Activated T-helper 2 cell treated with anti-CD3 and anti-CD28 coated beads, Interferon-gamma antibody, Interleukin-2, Interleukin-4, amounts not matched to agents 10 μg/mL and 5 μg/mL and 100 μg/mL, durations not matched to agents 14 hours and 24 hours and 36 hours (primary cell): ENCODE data around the gene KRTDAP. TPM values are rescaled to one million over a fixed set of nuclear protein-coding genes. Genes with fewer than 3 reads are reported as not detected.
"Not testable (repeated sequence)": the region's sequence is repeated elsewhere in the genome, so short reads cannot be mapped to it uniquely, and the experiment has no call there.

Experiments
- DNase-seq: peaks from one replicate; pipeline ENCODE4 v3.0.0; 2021; ENCODE audit warnings: low spot score
- H3K27ac Mint-ChIP-seq: one replicate; pipeline ENCODE4 v1.8.0; 2021; ENCODE audit warnings: mixed read lengths
- H3K27me3 Mint-ChIP-seq: one replicate; pipeline ENCODE4 v1.8.0; 2021; ENCODE audit warnings: low read depth, mixed read lengths
- H3K36me3 Mint-ChIP-seq: one replicate; pipeline ENCODE4 v1.8.0; 2021; ENCODE audit warnings: low read depth, mixed read lengths
- H3K4me1 Mint-ChIP-seq: one replicate; pipeline ENCODE4 v1.8.0; 2021; ENCODE audit warnings: low read depth, mixed read lengths
- H3K4me3 Mint-ChIP-seq: one replicate; pipeline ENCODE4 v1.8.0; 2021; ENCODE audit warnings: low read depth, mild to moderate bottlenecking, moderate library complexity, mixed read lengths
- H3K9me3 Mint-ChIP-seq: one replicate; pipeline ENCODE4 v1.8.0; 2021; ENCODE audit warnings: mixed read lengths
- intact Hi-C: fragments of 100-400 bp; cut with micrococcal nuclease; formaldehyde crosslinking; loops from one replicate; pipeline ENCODE4 v1.15.1; 2023
- total RNA-seq: library from RNA; stranded (reverse); gene quantifications from 2 replicates; pipeline ENCODE4 v1.2.3, GENCODE V29; 2022

The KRTDAP gene
- total RNA-seq, 1 donor from 2014 or later, result not detected

DNA sequence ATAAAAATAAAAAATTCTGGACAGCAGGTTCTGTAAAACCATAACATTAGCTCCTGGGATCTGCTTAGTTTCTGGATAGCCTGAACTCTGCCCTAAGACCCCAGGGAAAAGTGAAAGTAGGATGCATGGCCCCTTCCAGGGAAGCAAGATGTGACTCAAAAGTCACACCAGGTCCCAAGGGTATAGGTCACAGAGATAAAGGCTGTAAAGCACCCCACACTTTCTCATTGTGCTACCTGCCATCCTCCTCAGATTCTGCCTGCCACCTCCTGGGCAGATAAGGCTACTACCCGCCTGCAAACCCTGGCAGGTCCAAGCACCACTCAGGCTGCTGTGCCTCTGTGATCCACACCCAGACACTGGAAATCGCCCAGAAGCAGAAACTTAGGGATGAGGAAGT is 21.6 kb downstream of the KRTDAP start:
- intact Hi-C loops, result loop anchor here (1.0 to 2.0 kb wide), 2 partner anchors 18 to 116 kb away; no protein-coding TSS in a partner anchor
- peaks cover 4% of the 10 kb centered on the region for H3K27me3 Mint-ChIP-seq
- peak; percentile 47 for DNase-seq
- H3K4me1 Mint-ChIP-seq, result peaks cover 14% of the 10 kb centered on the region
- H3K4me3 Mint-ChIP-seq, result no peak overlapping the region
- no peaks in the 10 kb centered on the region for H3K36me3 Mint-ChIP-seq
- no peak overlapping the region for H3K27ac Mint-ChIP-seq
- no peaks in the 10 kb centered on the region for H3K9me3 Mint-ChIP-seq

DNA sequence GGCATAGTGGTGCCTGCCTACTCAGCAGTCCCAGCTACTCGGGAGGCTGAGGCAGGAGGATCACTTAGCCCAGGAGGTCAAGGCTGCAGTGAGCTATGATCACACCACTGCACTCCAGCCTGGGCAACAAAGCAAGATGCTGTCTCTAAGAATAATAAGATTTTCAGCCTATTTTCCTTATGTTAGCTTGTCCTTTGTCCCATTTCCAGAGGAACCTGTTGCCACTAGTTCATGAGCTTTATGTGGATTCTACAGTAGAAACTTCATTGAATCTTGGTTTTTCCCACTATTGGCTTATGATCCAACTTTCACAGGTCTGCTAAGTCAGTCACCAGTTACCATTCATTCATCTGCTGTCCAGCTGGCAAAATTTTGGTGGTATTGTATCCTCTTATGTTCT is 24.0 kb downstream of the KRTDAP start:
- Mint-ChIP-seq H3K9me3 (no peaks in the 10 kb centered on the region), H3K4me3 (no peak overlapping the region), H3K36me3 (no peaks in the 10 kb centered on the region), H3K27me3 (peaks cover 4% of the 10 kb centered on the region), H3K27ac (no peak overlapping the region), H3K4me1 (peaks cover 29% of the 10 kb centered on the region)
- intact Hi-C loops, result no loop called here
- DNase-seq, result no peak

DNA sequence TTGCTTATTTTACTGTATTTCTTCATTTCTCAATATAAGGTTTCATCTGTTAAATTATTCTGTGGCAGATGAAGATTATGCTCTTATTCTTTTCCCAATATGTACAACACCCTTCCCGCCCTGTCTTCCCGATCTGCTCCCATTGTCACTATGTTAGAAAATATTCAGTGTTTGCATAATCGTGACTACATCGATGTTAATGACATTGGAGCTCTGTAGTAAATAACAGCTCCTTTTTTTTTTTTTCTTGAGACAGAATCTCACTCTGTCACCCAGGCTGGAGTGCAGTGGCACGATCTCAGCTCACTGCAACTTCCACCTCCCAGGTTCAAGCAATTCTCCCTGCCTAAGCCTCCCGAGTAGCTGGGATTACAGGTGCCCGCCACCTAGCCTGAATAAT is 27.3 kb downstream of the KRTDAP start:
- H3K27me3 Mint-ChIP-seq, DNase-seq, H3K9me3 Mint-ChIP-seq, H3K36me3 Mint-ChIP-seq: not testable (repeated sequence)
- peaks cover 43% of the 10 kb centered on the region for H3K4me1 Mint-ChIP-seq
- peak overlapping the region; percentile 88 for H3K27ac Mint-ChIP-seq
- H3K4me3 Mint-ChIP-seq, result peak overlapping the region; percentile 19
- intact Hi-C loops, result loop anchor here (1.0 to 2.0 kb wide), 4 partner anchors 12 to 116 kb away; partner anchors contain the start of gene FFAR1

DNA sequence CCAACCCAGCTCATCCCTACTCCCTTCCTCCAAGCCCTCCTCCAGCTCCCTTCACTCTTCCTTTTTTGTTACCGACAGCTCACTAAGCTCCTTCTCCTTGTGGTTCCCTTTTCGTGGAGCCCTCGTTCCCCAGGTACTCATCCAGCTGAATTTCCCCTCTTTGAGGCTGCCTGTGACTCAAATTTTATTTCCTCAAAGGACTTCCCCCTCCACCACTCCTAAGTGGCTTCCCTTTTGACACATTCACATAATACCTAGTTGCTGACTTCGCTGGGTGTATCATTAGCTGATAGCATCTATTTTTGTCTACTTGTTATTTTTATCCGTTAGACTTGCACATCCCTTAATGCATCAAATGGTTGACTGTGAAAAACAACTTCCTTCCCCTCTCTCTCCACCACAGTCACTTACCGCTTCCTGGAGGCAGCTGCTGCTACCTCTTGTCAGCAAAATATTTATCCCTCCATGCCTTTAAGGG is 27.7 kb downstream of the KRTDAP start:
- DNase-seq, result peak; percentile 60
- H3K4me3 Mint-ChIP-seq, result peak overlapping the region; percentile 60
- H3K4me1 Mint-ChIP-seq, result peaks cover 45% of the 10 kb centered on the region
- peak overlapping the region; percentile 88 for H3K27ac Mint-ChIP-seq
- peaks cover 4% of the 10 kb centered on the region for H3K27me3 Mint-ChIP-seq
- no peaks in the 10 kb centered on the region for H3K36me3 Mint-ChIP-seq
- H3K9me3 Mint-ChIP-seq, result no peaks in the 10 kb centered on the region
- intact Hi-C loops, result loop anchor here (1.0 to 2.0 kb wide), 4 partner anchors 11 to 115 kb away; partner anchors contain the start of gene FFAR1

DNA sequence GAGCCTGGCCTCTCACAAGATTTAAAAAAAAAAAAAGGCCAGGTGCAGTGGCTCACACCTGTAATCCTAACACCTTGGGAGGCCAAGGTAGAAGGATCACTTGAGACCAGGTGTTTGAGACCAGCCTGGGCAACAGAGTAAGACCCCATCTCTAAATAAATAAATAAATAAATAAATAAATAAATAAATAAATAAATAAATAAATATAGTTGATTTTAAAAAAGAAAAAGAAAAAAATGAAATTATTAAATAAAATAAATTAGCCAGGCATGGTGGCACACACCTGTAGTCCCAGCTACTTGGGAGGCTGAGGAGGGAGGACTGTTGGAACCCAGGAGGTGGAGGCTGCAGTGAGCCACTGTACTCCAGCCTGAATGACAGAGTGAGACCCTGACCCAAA is 28.5 kb downstream of the KRTDAP start:
- not testable (repeated sequence) for H3K4me3 Mint-ChIP-seq, DNase-seq, H3K27me3 Mint-ChIP-seq, H3K36me3 Mint-ChIP-seq, H3K9me3 Mint-ChIP-seq, H3K27ac Mint-ChIP-seq
- peaks cover 51% of the 10 kb centered on the region for H3K4me1 Mint-ChIP-seq
- intact Hi-C loops, result loop anchor here (1.0 to 2.0 kb wide), 4 partner anchors 10 to 114 kb away; partner anchors contain the start of gene FFAR1

DNA sequence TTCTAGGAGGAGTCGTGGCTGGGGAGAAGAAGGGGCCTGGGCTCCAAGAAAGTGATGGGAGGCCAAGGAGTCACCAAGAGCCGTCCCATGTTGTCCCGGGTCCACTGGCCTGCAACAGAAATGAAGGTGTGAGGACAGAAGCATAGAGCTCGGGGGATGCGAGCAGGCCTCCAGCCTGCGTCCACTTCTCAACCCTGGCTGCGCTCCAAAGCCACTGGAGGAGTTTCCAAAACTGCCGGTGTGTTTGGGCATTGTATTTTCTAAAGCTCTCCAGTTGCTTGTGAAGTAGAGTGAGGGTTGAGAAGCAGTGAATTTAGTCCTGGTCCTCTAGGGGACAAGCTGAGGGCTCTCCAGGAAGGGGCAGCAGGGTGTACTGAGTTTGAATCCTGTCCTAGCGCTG is 29.2 kb downstream of the KRTDAP start:
- H3K9me3 Mint-ChIP-seq, result no peaks in the 10 kb centered on the region
- no peak overlapping the region for H3K27ac Mint-ChIP-seq
- peaks cover 5% of the 10 kb centered on the region for H3K27me3 Mint-ChIP-seq
- no peaks in the 10 kb centered on the region for H3K36me3 Mint-ChIP-seq
- intact Hi-C loops, result no loop called here
- DNase-seq, result no peak
- no peak overlapping the region for H3K4me3 Mint-ChIP-seq
- H3K4me1 Mint-ChIP-seq, result peaks cover 51% of the 10 kb centered on the region

DNA sequence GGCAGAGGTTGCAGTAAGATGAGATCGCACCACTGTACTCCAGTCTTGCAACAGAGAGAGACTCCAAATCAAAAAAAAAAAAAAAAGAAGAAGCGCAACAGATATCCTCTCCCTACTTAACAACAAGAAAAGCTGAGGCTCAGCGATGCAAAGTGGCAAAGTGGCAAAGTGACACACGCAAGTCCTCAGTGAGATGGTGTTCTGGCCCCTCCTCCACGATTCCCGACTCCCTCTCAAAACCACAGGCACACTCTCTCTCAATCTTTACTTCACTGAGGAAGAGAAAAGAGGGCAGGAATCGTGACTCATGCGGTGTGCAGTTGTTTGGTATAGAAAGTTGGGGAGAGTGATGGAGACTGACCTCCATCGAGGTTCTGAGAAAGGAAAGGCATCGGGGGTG is 29.7 kb downstream of the KRTDAP start:
- no peak for DNase-seq
- H3K4me3 Mint-ChIP-seq, result no peak overlapping the region
- peaks cover 5% of the 10 kb centered on the region for H3K27me3 Mint-ChIP-seq
- no peaks in the 10 kb centered on the region for H3K9me3 Mint-ChIP-seq
- peaks cover 55% of the 10 kb centered on the region for H3K4me1 Mint-ChIP-seq
- no peaks in the 10 kb centered on the region for H3K36me3 Mint-ChIP-seq
- H3K27ac Mint-ChIP-seq, result no peak overlapping the region
- intact Hi-C loops, result no loop called here

DNA sequence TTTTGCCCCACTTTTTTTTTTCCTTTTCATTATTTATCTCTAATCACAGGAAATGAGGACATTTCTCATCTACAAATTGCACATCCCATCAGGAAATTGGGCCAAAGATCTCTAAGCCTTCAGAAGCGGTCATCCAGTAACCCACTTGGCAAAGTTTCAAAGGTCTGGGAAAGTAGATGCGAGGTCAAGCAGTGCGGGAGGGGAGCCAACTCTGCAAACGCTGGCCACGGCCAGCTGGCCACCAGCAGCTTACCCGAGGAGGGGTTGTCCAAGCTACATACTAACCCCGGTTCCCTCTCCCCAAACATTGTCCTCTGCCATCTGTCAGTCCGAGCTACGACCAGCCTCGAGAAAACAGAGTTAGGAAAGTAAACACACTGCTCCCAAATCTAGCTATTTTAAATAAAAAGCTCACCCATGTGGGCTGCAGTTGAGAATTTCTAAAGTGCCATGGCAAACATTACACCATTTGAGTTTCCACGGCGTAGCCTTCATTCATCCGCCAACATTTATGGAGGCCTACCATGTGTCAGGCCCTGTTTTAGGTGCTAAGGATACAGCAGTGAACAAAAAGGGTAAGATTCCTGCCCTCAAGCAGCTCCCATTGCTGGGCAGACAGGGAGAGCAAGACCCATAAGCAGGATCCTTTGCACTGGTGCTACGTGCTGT is 30.7 kb downstream of the KRTDAP start:
- Mint-ChIP-seq H3K27me3 (peaks cover 3% of the 10 kb centered on the region), H3K4me3 (no peak overlapping the region), H3K4me1 (peaks cover 54% of the 10 kb centered on the region), H3K36me3 (no peaks in the 10 kb centered on the region), H3K27ac (no peak overlapping the region), H3K9me3 (no peaks in the 10 kb centered on the region)
- DNase-seq, result no peak
- intact Hi-C loops, result no loop called here

DNA sequence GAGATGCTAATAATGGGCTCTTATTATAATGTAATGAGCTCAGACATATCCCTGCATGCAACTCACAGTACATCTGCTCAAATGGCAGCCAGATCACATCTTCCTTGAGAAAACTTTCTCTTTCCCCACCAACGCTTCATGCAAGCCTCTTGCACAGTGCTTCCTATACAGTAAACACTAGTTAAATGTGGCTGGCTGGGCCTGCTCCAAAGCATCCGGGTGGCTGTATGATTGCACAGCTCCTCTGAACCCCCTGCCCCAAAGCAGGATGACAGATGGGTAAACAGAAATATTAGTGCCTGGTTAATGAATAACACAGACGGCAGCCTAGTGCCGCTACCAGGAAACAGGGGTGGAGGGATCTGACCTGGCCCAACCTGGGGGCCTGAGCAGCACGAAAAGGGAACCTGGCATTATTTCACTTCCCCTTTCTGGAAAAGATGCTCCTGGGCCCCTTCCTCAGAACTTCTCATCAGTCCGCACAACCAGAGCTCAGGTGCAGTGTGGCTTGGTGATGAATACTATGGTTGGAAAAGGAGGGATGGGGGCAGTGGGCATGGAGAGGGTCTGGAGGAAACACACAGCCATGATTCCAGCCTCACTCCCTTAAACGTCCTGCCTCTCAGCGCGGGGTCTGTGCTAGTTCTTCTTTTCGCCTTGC is 31.4 kb downstream of the KRTDAP start:
- H3K9me3 Mint-ChIP-seq, result no peaks in the 10 kb centered on the region
- H3K36me3 Mint-ChIP-seq, result no peaks in the 10 kb centered on the region
- intact Hi-C loops, result no loop called here
- peaks cover 3% of the 10 kb centered on the region for H3K27me3 Mint-ChIP-seq
- DNase-seq, result no peak
- H3K27ac Mint-ChIP-seq, result no peak overlapping the region
- no peak overlapping the region for H3K4me3 Mint-ChIP-seq
- H3K4me1 Mint-ChIP-seq, result peaks cover 51% of the 10 kb centered on the region

DNA sequence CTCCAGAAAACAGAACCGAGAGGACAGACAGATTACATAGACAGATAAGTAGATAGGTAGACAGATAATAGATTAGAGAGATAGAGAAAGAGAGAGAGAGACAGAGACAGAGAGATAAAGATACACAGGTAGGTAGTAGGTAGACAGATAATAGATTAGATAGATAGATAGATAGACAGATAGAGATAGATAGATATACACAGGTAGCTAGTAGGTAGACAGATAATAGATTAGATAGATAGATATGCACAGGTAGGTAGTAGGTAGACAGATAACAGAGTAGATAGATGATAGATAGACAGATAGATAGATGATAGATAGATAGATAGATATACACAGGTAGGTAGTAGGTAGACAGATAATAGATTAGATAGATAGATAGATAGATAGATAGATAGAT is 32.1 kb downstream of the KRTDAP start:
- Mint-ChIP-seq H3K27ac (no peak overlapping the region), H3K4me3 (no peak overlapping the region), H3K9me3 (no peaks in the 10 kb centered on the region), H3K27me3 (peaks cover 3% of the 10 kb centered on the region), H3K4me1 (peaks cover 48% of the 10 kb centered on the region), H3K36me3 (no peaks in the 10 kb centered on the region)
- intact Hi-C loops, result no loop called here
- DNase-seq, result no peak

DNA sequence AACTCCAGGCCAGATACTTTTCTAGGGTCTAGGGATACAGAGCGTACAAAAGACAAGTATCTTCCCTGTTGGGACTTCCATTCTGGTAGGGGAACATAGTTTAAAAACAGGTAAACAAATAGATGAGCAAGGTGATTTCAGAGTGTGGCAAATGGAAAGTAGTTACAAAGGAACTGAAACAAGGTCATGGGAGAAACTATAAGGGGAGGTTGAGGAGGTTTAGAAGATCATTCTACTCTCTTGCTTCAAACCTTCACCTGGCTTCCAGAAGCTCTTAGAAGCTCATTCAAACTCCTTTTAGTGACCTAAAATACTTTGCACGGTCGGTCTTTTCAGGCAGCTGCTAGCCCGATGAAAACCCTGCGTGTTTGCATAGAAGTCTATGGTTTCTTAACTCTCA is 33.1 kb downstream of the KRTDAP start:
- peaks cover 3% of the 10 kb centered on the region for H3K27me3 Mint-ChIP-seq
- H3K4me1 Mint-ChIP-seq, result peaks cover 43% of the 10 kb centered on the region
- H3K9me3 Mint-ChIP-seq, result no peaks in the 10 kb centered on the region

DNA sequence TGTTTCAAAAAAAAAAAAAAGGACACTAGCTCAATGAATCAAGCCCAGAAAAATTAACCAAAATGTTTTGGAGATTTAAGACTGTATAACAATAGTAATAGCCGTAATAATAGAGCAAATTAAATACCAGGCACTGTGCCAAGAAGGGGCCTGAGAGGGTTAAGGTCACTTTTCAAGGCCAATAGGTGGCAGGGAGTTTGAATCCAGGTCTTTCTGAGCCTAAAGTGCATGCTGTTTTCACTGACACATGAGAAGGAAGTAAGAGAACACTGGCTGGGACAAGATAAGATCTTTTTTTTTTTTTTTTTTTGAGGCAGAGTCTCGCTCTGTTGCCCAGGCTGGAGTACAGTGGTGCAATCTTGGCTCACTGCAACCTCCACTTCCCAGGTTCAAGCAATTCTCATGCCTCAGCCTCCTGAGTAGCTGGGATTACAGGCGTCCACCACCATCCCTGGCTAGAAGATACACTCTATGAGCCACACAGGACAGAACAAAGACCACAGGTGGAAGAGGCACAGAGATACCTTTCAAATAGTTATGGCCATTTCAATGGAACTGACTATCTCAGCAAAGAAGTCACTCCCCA is 34.6 kb downstream of the KRTDAP start:
- intact Hi-C loops, result no loop called here
- Mint-ChIP-seq H3K36me3 (no peaks in the 10 kb centered on the region), H3K9me3 (no peaks in the 10 kb centered on the region), H3K4me3 (no peak overlapping the region), H3K4me1 (peaks cover 48% of the 10 kb centered on the region), H3K27me3 (peaks cover 5% of the 10 kb centered on the region), H3K27ac (no peak overlapping the region)
- DNase-seq, result no peak

More for the DNA sequence above, 33.1 kb downstream of the KRTDAP start:
- Mint-ChIP-seq H3K36me3 (no peaks in the 10 kb centered on the region), H3K27ac (no peak overlapping the region), H3K4me3 (no peak overlapping the region)
- intact Hi-C loops, result no loop called here
- DNase-seq, result no peak

DNA sequence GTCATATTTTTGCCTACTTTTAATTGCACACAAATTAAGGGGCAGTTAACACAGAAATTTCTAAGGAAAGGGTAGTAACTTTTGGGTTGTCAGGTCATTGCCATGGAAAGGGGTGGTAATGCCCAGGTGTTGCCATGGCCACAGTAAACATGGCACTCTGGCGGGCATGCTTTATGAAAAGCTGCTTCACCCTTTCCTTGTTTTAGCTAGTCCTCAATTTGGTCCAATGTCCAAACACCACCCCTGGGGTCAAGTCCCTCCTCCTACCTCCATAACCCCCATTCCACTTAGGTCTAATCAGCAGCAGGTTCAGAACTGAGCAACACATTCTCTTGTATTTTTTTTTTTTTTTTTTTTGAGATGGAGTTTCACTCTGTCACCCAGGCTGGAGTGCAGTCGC is 35.6 kb downstream of the KRTDAP start:
- DNase-seq, result no peak
- peaks cover 43% of the 10 kb centered on the region for H3K4me1 Mint-ChIP-seq
- intact Hi-C loops, result no loop called here

More for the DNA sequence above, 35.6 kb downstream of the KRTDAP start:
- Mint-ChIP-seq H3K27ac (no peak overlapping the region), H3K36me3 (no peaks in the 10 kb centered on the region), H3K4me3 (no peak overlapping the region), H3K9me3 (no peaks in the 10 kb centered on the region), H3K27me3 (peaks cover 10% of the 10 kb centered on the region)
